AML-193 (cell line): Measurements from ENCODE around the gene BAG5.
A peak's percentile ranks its signal among the peaks of the same experiment; 100 is the strongest.
"Not testable (repeated sequence)": the region's sequence is repeated elsewhere in the genome, so short reads cannot be mapped to it uniquely, and the experiment has no call there.

ENCODE experiments used
- DNase-seq, 2 experiments: peaks; one replicate each; lab custom pipeline; 2025; lab: John Stamatoyannopoulos, UW

BAG5 gene

GRCh38 chr14:103522649-103523574 lies 39.5 kb downstream of the BAG5 start, which contains the start of gene CKB:
TSS of gene CKB (minus strand) at chr14:103522830. CDS start at chr14:103522493, 337 bp downstream.
- DNase-seq: no peak

- no peak for DNase-seq
Observed at GRCh38 chr14:103521951-103522563, 40.4 kb downstream of the BAG5 start.

GRCh38 chr14:103521438-103521950 lies 41.0 kb downstream of the BAG5 start:
- no peak for DNase-seq

- peak; percentile 73 to 81 for DNase-seq
Observed at GRCh38 chr14:103520657-103521437, 41.6 kb downstream of the BAG5 start.

GRCh38 chr14:103520269-103520656 lies 42.2 kb downstream of the BAG5 start:
- DNase-seq: no peak

- no peak for DNase-seq
Observed at GRCh38 chr14:103519837-103520212, 42.6 kb downstream of the BAG5 start.

GRCh38 chr14:103519043-103519836 lies 43.2 kb downstream of the BAG5 start:
- peak; percentile 36 to 44 for DNase-seq

GRCh38 chr14:103518422-103519042 lies 43.9 kb downstream of the BAG5 start:
- peak; percentile 32 to 33 for DNase-seq

- no peak for DNase-seq
Observed at GRCh38 chr14:103517721-103518421, 44.6 kb downstream of the BAG5 start.

- DNase-seq: no peak
Observed at GRCh38 chr14:103517174-103517566, 45.3 kb downstream of the BAG5 start.

- no peak for DNase-seq
Observed at GRCh38 chr14:103516426-103517173, 45.9 kb downstream of the BAG5 start.

- no peak for DNase-seq
Observed at GRCh38 chr14:103514596-103515421, 47.6 kb downstream of the BAG5 start.

- DNase-seq: no peak
Observed at GRCh38 chr14:103512701-103513611, 49.5 kb downstream of the BAG5 start.

- not testable (repeated sequence) for DNase-seq
Observed at GRCh38 chr14:103512180-103512579, 50.3 kb downstream of the BAG5 start.

GRCh38 chr14:103510724-103511693 lies 51.4 kb downstream of the BAG5 start:
- no peak for DNase-seq
